Measurements from ENCODE around the gene PARVG.

GRCh38 chr22:44256556-44257485 is 76.1 kb downstream of the PARVG start:
- no peak for TF ChIP-seq EZH2phosphoT487 (IDR thresholded peaks at IDR 0.05; ENCODE audit: insufficient read depth, low read depth)
- TF ChIP-seq EZH2 (IDR thresholded peaks at IDR 0.05; ENCODE audit: insufficient read depth, poor library complexity, severe bottlenecking), result no peak

Measured in GM23248 (cell line).